HG02943 (cell line): ENCODE results near the gene EFCAB5.
"Not testable (repeated sequence)": the region's sequence is repeated elsewhere in the genome, so short reads cannot be mapped to it uniquely, and the experiment has no call there.

Experiments
- ATAC-seq: cut with Tn5 transposase; IDR thresholded peaks from one replicate; pipeline ENCODE4 v1.9.1; 2021; ENCODE audit warnings: mild to moderate bottlenecking, low read depth, moderate library complexity; ENCODE audit not compliant: unreplicated experiment

Gene EFCAB5

DNA sequence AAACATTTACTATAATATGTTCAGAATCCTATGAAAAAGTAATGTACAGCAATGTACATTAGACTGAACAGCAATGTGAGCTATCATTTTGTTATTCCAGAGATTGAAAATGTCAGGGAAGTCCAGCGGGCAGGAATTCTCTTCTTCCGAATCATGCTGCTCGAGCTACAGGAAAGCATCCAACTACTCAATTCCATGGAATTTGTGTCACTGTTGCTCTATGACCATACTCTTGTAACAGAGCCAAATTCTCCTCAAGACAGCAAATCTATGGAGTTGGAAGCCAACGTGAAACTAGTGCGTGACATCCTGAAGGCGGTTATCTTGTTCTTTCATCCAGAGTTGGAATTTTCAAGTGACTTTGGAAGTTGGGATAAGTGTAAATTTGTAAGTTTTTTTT lies 150.3 kb downstream of the EFCAB5 start:
- ATAC-seq: no peak

DNA sequence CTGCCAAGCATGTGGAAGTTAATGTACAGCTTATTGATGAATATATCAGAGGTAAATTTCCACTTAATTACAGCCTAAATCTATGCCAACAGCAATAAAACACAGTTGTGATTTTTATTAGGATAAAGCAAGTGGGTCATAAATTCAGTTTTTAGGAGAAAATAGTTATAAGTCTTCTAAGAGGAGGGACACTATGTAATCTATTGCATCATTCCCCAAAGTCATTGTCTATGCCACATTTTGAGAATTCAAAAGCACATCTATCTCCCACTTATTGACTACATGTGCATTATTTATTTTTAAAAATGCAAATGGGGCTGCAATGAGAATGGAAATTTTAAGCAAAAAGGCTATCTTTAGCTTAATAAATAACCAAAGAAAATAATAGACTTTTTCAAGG lies 151.5 kb downstream of the EFCAB5 start:
- no peak for ATAC-seq

DNA sequence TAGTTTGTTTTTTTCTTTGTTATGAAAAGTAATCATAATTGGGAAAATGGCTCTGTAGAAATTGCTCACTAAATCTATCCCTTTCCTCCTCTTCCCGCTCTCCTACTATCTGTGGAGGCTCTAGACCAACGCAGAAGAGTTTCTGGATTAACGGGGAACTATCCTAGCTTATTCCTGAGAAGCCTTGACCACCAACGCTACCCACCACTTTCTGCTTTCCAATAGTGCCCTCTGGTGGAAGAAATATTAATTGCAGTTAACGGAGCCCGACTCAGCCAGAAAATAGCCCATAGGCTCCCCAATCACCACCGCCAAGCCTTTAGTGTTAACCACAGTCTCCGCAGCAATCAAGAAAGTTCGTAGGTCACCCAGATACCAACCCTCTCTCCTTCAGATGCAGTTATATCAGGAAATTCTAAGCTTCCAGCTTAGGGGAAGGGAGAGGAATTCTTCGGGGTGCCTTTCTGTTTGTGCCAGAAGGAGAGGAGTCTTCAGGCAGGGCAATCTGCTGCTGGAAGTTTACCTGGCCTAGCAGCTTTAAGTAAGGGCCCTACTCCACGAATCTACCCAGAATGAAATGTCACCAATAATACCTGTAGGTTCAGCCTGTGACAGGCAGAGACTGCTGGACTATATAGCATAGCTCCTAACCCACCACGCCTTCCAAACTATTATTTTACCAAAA lies 152.2 kb downstream of the EFCAB5 start:
- ATAC-seq: no peak

DNA sequence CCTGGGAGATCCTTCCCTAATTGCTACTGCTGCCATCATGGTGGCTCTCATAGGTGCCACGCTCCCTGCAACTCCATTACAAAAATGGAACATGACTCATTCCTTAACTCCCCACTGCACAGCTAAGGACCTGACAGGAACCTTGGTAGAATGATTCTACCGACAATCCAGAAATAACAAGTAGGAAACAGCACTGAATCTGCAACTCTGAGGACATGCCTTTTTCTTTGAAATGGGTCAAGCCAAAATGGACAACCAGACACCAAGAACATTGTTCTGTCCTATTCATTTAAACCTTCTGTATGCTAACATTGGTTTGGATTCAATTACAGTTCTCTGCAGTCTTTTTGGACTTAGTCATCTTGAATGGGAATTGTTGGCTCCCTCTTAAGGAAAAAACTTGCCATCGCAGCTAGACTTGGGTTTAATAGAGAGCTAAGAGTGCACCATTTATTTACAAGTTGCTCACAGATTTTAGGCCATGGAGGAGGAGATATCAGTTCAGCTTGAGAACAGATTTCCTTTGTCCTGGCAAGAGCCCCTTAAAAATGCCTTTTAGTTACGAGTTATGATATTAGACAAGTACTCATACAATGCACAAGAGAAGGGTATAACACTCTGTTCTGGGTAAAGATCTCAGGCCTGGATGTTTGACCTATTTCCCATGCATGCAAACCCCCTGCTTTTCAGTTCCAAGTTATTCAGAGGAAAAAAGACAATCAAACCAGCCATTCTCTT lies 154.2 kb downstream of the EFCAB5 start:
- no peak for ATAC-seq

DNA sequence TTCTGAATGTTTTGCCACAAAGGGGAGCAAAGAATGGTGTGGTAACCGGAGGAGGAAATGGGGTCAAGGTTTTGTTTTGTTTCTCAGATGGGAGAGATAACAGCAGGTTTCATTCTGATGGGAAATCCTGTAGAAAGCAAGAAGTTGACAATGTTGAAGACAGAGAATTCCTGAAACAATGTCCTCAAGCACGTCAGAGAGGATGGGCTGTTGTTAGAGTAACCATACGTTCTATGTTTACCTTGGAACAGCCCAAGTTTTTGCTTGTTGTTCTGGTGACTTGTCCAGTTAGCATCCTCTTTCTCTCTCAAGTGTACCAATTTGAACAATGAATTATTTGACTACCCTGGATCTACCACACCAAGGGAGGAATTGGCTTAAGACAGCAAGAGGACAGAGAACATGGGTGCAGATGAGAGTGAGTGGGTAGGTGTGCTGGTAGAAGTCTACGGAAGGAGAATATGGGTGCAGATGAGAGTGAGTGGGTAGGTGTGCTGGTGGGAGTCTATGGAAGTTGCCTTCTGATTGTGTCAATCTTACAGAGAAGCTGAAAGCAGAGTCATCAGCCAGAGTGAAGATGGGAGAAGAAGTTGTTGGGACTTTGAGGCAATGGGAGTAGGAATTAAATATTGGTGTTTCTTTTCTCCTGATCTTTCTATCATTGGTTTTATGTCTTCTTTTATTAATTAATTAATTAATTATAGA lies 160.4 kb downstream of the EFCAB5 start:
- ATAC-seq: no peak

DNA sequence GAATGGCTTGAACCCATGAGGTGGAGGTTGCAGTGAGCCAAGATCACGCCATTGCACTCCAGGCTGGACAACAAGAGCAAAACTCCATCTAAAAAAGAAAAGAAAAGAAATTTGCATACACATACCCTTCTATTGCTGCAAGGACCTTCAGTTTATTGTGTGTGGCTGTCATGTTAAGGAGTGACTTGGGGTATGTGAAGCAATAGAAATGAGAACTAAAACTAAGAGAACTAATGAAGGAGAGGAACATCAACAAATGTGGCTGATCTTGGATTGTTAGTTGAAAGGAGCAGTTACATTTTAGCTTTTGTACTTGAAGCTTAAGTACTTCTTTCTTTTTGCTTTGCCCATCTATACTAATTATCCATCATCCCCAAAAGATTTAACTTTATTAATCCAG lies 162.5 kb downstream of the EFCAB5 start:
- no peak for ATAC-seq

DNA sequence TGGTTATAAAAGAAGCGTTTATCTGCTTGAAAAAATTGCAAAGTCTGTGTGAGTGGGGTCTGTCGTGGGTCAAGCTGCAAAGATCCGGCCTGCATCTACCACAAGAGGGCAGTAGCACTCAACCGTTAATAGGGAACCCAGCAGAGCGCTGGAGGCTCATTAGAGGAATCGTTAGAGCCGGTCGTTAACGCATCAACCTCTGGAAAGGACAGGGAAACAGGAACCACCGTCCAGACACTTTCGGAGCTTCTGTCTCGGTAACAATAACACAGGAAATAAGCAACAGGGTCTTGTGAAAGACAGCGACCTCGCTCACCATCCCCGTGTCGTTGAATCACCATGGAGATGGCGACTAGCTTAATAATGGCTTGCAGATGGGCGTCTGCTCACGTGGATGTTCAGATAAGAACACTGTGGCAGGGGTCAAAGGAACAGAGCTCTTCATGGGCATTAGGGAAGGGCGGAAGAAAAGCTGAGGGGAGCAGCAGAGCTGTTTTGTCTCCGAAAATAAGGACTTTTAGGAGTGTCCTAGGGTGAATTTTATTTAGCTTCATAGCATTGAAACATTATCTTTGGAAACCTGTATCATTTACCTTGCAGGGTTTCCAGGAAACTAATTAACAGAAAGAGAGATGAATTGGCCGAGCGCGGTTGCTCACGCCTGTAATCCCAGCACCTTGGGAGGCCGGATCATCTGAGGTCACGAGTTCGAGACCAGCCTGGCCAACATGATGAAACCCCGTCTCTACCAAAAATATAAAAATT lies 163.3 kb downstream of the EFCAB5 start:
- ATAC-seq: no peak

DNA sequence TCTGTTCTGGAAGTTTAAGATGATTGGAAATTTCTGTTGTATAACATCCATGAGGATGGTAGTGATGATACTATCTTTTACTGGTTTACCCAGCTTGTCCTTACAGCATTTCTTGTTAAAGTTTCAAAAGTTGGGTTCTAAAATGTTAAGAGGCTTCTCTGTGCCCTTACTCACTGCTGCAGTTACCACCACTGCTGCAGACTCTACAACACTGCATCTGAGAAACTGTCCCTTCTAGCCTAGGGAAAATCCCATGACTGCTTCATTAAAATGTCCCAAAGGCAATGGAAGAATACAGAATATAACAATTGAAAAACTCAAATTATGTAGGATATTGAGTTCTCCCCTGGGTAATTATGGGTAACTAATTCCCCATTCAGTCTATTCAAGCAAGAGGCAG lies 171.4 kb downstream of the EFCAB5 start:
- no peak for ATAC-seq

DNA sequence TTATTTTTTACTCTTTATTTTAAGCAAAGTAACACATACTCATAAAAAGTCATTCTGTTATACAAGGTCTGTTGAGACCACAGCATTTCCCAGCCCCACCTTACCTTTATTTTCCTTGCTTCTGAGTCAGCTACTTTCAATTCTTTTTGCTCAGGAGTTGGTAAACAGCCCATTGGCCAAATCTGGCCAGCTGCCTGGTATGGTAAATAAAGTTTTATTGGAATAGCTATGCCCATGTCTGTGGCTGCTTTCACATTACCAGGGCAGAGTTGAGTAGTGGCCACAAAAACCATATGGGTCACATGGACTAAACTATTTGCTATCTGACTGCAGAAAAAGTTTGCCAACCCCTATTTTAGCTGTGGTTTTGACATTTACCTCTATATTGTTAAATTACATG lies 171.8 kb downstream of the EFCAB5 start:
- ATAC-seq: no peak

DNA sequence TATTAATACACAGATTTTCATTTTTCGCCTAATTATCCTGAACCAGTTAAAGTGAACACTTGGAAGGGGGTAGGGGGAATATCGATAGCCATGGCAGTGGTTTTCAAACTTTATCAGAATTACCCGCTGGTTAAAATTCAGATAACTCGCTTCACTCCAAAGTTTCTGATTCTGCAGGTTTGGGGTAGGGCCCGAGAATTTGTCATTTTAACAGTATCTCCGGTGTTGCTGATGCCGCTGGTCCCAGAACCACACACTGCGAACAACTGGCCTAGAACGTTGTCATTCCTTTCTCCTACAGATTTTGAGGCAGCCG lies 174.9 kb downstream of the EFCAB5 start:
- ATAC-seq: no peak

DNA sequence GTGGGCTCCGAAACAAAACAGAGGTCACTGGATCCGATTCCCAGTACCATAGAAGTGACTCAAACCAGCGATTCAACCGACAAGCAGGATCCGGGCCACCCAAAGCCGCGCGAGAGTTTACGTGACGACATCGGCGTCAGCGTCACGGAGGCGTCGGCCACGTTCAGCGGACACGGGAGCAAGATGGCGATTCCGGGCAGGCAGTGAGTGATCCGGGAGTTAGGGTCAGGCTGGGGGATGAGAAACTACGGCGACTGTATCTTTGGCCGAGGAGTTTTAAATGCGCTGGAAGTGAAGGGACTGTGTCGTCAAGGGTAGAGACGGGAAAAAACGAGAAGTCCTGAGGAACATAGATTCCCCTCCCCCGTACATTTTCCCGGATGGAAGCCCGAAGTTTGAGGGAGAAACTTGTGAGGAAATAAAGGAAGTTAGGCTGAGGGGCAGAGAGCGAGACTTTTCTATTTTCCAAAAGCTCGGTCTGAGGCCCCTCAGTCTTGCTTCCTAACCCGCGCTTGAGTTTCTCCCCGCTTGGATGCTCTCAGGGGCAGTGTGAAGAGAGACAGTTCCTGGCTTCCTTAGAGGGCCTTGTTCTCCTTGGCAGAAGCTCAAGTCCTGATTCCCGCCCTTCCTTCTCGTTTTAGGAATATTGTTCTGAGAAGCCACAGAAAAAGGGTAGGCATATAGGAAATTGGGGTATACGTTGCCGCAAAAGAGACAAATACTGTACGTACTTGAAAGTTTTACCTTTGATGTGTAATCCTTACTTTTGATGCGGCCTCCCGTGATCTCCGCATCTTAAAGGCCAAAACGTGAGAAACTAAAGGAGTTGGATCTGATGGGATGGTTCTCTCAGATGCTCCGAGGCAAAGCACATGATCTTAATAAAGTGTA lies 175.5 kb downstream of the EFCAB5 start, which contains the start of gene NSRP1:
Gene NSRP1 (plus strand): TSS at position 156 of the 891 bp plus-strand sequence. CDS start 28 bp downstream, at position 184.
- no peak for ATAC-seq

DNA sequence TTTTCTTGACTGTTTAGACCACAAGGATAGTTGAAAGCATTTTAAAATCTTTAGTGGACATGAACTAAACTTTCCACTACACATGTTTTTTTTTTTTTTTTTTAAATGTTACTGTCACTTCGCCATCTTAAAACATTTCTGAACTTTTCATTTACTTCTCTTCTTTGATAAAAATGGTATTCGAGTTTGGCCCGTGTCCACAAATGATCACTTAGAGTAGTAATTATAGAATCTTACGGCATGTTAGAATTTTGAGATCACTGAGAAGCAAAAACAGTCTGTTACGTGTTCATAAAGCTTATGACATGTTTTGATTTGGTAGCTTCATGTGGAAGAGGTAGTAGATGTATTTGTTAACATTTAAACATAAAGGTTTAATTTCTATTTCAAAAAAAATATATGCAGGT lies 176.2 kb downstream of the EFCAB5 start:
- no peak for ATAC-seq

DNA sequence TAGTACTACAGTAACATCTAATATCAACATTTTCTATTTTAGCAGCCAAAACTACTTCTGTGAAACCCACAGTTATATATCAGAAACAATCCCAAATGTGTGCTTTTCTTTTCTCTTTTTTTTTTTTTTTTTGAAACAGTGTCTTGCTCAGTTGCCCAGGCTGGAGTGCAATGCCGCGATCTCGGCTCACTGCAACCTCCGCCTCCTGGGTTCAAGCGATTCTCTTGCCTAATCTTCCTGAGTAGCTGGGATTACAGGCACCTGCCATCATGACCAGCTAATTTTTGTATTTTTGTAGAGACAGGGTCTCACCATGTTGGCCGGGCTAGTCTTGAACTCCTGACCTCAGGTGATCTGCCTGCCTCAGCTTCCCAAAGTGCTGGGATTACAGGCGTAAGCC lies 177.2 kb downstream of the EFCAB5 start:
- ATAC-seq: not testable (repeated sequence)

DNA sequence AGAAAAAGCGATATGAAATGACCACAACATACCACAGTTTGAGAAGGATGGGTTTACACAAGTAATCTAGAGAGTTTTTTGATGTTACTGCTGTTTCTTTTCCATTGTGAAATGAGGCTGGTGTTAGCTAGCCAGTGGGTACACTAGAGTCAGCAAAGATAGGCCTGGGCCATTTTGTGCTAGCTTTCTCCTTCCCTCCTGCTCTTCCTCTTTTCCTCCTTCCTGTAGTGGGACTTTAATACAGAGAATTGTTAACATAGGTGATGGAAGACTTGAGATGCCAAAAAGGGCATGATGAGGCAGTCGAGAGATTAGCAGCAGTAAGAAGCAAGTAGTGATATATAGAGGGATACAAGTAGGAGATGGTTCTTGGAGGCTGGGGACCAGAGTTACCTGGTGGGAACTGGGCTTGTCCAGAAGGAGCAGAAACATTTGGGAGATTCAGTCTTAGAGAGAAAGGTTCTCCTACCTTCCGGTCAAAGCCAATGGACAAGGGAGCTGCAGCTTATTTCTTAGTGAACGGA lies 182.9 kb downstream of the EFCAB5 start:
- no peak for ATAC-seq

DNA sequence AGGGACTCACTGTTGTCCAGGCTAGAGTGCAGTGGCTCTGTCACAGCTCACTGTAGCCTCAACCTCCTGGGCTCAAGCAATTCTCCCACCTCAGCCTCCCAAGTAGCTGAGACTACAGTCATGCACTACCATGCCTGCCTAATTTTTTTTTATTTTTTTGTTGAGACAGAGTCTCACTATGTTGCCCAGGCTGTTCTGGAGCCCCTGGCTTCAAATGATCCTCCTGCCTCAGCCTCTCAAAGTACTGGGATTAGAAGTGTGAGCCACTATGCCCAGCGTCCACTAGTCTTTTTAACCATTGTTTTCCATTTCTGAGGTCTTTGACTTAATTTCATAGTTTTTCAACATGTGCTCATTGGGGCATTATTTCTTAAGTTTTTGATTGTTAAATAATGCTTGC lies 188.7 kb downstream of the EFCAB5 start:
- no peak for ATAC-seq

DNA sequence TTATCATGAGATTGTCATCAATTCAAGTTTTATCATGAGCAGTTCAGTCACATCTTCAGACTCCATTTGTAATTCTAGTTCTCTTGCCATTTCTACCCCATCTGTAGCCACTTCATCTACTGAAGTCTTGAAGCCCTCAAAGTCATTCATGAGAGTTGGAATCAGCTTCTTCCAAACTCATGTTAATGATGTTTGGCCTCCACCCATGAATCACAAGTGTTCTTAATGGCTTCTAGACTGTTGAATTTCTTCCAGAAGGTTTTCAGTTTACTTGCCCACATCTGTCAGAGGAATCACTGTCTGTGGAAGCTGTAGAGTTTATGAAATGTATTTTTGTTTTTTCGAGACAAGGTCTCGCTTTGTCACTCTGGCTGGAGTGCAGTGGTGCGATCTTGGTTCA lies 191.2 kb downstream of the EFCAB5 start:
- no peak for ATAC-seq

DNA sequence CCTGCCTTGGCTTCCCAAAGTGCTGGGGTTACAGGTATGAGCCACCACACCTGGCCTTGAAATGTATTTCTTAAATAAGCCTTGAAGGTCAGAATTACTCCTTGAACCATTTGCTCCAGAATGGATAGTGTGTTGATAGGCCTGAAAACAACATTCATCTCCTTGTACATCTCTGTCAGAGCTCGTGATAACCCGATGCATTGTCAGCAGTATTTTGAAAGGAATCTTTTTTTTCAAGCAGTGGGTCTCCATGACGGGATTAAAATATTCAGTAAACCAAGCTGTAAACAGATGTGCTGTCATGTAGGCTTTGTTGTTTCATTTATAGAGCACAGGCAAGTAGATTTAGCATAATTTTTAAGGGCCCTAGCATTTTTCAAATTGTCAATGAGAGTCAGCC lies 191.8 kb downstream of the EFCAB5 start:
- no peak for ATAC-seq

DNA sequence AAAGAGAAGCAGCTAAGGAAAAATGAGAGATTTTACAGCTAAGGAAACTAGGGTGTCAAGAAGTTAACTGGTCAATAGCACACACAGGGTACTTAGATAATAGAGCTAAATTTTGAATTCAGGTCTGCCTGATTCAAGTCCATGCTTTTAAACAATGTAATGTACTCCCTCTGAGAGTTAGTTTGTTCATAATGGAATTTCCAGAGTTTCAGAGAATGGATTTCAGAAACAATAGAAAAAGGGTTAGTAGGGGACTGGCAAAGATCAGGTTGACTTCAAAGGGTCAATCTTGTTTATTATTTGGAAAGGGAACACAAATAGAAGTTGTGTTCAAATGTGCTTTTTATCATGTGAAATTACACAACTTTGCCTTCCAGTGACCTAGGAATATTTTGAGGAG lies 193.1 kb downstream of the EFCAB5 start:
- no peak for ATAC-seq

DNA sequence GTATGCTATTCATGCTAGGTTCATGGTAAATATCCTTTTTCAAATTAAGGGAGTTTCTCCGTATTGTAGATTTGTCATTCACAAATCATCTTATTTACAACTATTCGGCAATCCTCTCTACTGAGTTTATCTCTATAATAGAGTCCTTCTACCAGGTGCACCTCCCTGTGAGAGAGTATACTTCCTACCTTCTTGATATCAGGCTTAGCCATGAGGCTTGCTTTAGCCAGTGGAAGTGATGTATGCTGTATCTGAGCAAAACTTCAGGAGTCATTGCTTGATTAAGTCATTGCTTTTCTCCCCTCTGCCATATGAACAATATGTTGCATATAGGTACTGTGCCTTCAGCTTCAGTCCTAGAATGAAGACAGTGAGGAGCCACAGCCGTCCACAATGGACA lies 195.7 kb downstream of the EFCAB5 start:
- no peak for ATAC-seq

DNA sequence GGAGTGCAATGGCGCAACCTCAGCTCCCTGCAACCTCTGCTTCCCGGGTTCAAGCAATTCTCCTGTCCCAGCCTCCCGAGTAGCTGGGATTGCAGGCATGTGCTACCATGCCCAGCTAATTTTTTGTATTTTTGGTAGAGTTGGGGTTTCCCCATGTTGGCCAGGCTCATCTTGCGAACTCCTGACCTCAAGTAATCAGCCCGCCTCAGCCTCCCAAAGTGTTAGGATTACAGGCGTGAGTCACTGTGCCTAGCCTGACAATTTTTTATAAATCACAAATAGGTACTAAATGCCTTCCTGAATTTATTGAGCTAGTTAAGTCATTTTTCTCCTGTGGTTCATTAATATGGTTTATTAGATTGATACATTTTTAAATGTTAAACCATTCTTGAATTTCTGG lies 206.4 kb downstream of the EFCAB5 start:
- ATAC-seq: not testable (repeated sequence)
